ENCODE data around the gene KLK10.

KLK10 gene

GRCh38 chr19:51019544-51019925 lies at the start of gene KLK10:
Gene KLK10 (minus strand): TSS chr19:51019709. CDS start chr19:51019130, 579 bp downstream.
- no peak for DNase-seq

GRCh38 chr19:51066393-51067186 lies 47.1 kb upstream of the KLK10 start:
- DNase-seq, result no peak

- DNase-seq, result no peak
These were observed 45.9 kb upstream of the KLK10 start for GRCh38 chr19:51065221-51065960.

GRCh38 chr19:51064534-51065220 lies 45.2 kb upstream of the KLK10 start, which contains the start of gene KLK13:
Gene KLK13 (minus strand): TSS chr19:51065092. CDS start chr19:51065067, 25 bp downstream.
- no peak for DNase-seq

- no peak for DNase-seq
These were observed 44.2 kb upstream of the KLK10 start for GRCh38 chr19:51063664-51064063.

- no peak for DNase-seq
These were observed 41.5 kb upstream of the KLK10 start for GRCh38 chr19:51060973-51061372.

GRCh38 chr19:51060336-51060735 lies 40.8 kb upstream of the KLK10 start:
- no peak for DNase-seq

- no peak for DNase-seq
These were observed 40.2 kb upstream of the KLK10 start for GRCh38 chr19:51059715-51060114.

GRCh38 chr19:51055866-51056265 lies 36.4 kb upstream of the KLK10 start:
- DNase-seq, result no peak

- DNase-seq, result no peak
These were observed 27.5 kb upstream of the KLK10 start for GRCh38 chr19:51047031-51047335.

- no peak for DNase-seq
These were observed 24.8 kb upstream of the KLK10 start for GRCh38 chr19:51044327-51044726.

GRCh38 chr19:51043497-51043896 lies 24.0 kb upstream of the KLK10 start:
- no peak for DNase-seq

GRCh38 chr19:51040151-51040550 lies 20.6 kb upstream of the KLK10 start:
- no peak for DNase-seq

GRCh38 chr19:51036519-51036918 lies 17.0 kb upstream of the KLK10 start:
- DNase-seq, result peak; percentile 36

GRCh38 chr19:51034704-51035103 lies 15.2 kb upstream of the KLK10 start, which contains the start of gene KLK12:
Gene KLK12 (minus strand): TSS chr19:51035002. CDS start chr19:51034621, 381 bp downstream.
- DNase-seq, result no peak

GRCh38 chr19:51031880-51032225 lies 12.3 kb upstream of the KLK10 start:
- DNase-seq, result no peak

- no peak for DNase-seq
These were observed 11.8 kb upstream of the KLK10 start for GRCh38 chr19:51031220-51031879.

GRCh38 chr19:51030631-51031030 lies 11.1 kb upstream of the KLK10 start:
- DNase-seq, result no peak

- DNase-seq, result no peak
These were observed 10.2 kb upstream of the KLK10 start for GRCh38 chr19:51029718-51030117.

- DNase-seq, result no peak
These were observed 8.4 kb upstream of the KLK10 start for GRCh38 chr19:51027873-51028272.

- no peak for DNase-seq
These were observed 7.8 kb upstream of the KLK10 start for GRCh38 chr19:51027126-51027806.

- DNase-seq, result no peak
These were observed 7.0 kb upstream of the KLK10 start, which contains the start of gene KLK11 for GRCh38 chr19:51026554-51026831. Gene KLK11 (minus strand): TSS chr19:51026616. CDS start chr19:51025631, 985 bp downstream.

Measured in NCI-H2227 treated with DMSO at 0.1 percent for 48 hours (cell line).